CD4-positive, alpha-beta T cell treated with Interleukin-6 for 4 hours (primary cell): ENCODE data around the gene NDUFA8.

Experiments
- DNase-seq: peaks from one replicate; pipeline ENCODE4 v3.0.0-alpha.2; 2020; ENCODE audit warnings: mixed read lengths

NDUFA8 gene

DNA sequence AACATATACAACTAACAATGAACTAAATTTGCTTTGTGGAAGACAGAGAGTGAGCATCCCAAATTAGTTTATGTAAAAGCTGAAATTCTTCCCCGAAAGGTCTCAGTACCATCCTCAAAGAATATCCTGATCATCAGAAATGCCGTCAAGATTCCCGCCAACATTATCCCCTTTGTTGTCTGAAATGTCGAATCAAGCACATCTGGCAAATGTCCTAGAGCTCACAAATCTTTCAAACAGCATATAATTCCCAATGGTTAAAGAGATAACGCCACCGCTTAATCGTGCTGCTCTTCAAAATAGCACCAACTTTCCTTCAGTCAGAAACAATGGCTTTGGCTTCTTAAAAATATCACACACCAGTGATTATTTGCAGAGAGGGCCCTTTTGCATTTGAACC lies 23.9 kb upstream of the NDUFA8 start:
- no peak for DNase-seq

DNA sequence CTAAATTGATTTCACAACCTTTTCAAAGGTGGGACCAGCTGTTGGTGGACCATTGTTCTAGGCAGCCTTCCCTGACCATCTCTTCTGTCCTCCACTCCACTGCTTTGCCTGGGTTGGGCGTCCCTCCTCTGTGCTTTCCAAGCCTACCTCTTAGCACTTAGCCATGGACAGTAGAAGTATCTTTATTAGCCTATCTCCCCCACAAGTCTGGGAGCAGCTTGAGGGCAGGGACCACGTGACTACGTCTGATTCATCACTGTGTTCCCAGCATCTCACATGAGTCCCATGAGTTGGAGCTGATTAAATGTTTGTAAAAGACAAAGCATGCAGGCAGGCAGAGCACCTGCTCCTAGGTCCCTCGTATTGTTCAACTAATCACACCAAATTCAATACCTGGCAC lies 21.1 kb upstream of the NDUFA8 start:
- DNase-seq, result no peak

DNA sequence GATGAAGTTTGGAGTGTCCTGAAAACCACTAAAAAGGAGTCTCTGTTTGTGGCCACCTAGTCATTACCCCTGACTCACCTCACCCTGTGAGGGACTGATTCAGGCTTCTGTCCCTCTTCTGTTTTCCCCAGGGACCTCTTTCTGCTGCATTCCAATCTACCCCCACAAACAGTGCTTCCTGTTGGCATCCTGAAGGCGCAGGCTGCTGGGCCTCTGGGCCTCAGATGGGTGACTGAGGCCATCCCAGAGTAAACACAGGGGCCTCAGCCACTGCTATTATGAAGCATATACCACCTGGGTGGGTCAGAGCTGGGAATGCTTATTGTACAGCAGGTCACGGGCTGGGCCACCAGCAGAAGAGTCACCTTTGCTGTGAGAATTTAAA lies 20.1 kb upstream of the NDUFA8 start:
- no peak for DNase-seq

DNA sequence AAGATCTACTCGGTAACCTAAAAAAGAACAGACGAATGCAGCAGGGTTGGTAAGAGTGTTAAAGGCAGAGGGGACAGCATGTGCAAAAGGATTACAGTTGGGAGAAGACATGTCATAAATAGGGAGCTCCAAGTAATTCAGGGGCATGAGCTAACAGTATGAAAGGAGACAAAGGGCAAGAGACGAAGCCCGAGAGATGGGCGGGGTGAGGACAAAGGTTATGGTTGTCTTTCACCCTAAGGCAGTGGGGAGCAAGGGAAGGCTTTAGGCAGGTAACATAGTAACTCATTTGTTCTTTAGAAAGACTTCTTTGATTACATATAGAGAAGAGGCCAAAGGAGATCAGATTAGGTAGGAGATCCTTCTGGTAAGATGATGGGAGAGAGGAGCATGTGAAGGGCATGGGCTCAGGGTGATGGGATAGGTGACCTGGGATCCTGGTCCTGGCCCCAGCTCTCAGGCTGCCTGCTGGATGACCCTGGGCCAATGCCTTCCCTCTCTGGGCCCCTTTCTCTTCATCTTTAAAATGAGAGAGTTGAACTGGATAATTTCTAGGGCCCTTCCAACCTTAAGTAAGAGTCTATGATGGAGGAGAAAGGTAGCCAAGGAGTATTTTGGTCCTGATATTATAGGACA lies 19.6 kb upstream of the NDUFA8 start:
- DNase-seq, result no peak

DNA sequence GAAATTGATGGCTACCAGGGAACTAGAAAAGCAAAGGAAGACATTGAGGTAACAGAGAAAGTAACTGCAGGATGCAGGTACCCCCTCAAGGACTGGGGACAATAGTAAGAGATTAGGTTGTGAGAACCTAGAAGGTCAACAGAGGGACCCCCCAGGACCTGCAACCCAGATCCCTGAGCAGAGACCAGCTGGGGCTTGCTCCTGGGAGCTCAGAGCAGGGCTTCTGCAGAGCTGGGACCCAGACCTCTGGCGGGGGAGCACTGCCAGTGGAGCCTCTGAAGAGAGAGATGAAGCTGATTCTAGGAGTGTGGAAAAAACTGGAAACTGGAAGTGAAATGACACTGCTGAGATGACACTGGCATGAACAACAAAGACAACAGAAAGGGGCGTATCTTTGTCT lies 17.3 kb upstream of the NDUFA8 start:
- DNase-seq, result no peak

DNA sequence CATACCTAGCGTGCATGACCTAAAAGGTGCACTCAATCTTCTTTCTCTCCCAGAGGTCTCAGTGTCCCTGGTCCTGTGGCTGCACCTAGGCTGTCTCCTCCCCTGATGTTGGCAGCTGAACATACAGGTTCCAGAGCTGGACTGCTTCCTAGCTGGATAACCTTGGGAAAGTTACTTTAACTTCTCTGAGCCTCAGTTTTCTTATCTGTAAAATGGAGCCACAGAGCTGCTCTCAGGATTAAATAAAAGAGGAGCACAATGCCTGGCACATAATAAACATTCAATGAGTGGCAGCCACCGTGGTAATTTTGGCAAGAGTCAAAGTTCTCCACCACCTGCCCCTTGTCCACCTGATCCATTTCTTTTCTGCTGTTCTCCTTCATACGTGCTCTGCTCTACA lies 14.1 kb upstream of the NDUFA8 start:
- no peak for DNase-seq

DNA sequence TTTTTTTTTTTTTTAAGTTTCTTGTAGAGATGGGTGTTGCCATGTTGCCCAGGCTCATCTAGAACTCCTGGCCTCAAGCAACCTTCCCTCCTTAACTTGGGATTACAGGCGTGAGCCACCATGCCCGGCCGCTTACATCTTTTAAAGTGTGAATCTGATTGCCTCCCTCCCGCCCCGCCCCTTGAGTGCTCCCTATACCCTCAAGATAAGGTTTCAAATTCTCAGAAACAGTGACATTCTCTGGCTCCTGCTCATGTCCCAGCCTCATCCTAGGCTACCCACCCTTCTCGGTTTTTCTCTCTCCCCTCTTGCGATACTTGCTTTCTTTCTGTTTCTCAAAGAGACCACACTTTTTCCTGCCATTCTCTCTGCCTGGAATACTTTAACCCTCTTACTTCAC lies 12.6 kb upstream of the NDUFA8 start:
- DNase-seq, result no peak

DNA sequence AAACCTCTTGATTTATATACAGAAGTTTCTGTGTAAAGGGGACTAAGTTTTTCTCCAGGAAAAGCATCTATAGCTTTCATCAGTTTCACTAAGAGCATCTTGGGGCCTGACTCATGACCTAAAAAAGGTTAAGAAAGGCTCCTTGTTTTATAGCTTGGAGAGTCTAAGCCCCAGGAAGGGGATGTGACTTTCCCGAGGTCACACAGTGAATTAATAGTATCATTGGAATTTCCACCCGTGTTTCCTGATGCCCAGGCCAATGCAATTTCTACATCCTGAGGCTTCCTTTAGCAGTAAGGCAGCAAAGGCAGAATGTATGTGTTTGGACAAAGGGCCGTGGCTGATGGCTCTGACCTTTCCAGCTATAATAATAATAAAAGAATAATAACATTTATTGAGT lies 8.8 kb upstream of the NDUFA8 start:
- no peak for DNase-seq

DNA sequence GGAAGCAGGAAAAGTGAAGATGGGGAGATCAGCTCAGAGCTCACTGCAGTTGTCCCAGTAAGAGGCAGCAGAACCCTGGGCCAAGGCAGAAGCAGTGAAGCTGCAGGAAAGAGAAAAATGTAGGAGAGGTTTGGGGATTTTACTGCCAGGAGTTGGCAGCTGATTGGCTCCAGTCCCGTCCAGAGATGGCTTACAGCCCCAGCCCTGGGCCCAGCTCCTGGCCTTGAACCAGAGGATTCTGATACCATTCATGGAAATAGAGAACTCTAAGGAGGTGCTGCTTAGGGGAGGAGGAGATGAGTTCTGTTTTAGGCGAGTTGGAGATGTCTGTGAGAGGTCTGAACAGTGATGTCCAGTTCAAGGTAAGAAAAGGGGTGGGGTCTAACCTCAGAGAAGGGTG lies 4.7 kb upstream of the NDUFA8 start:
- DNase-seq, result no peak

DNA sequence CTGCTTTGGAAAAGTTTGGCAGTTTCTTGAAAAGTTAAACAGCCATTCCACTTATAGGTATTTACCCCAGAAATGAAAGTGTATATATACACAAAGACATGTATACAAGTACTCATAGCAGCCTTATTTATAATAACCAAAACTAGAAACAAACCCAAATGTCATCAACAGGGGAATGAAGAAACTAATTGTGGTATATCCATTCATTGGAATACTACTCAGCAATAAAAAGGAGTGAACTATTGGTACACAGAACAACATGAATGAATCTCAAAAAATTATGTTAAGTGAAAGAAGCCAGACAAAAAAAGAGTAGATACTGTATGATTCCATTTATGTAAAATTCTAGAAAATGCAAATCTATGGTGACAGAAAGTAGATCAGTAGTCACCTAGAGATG lies 2.8 kb upstream of the NDUFA8 start:
- no peak for DNase-seq

DNA sequence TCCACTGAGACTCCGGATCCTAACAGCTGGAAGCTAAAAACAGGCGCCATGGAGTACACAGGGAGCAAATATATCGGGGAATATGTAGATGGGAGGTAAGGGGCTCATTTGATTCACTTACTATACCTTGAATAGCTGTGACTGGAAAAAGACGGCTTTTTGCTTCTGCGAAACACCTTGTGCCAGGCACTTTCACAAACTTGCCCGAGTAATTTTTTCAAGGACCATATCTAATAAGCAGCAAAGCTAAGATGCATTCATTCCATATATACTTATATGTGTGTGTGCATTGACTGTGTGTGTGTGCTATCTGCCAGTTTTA lies 307 bp upstream of the NDUFA8 start:
- DNase-seq, result no peak

DNA sequence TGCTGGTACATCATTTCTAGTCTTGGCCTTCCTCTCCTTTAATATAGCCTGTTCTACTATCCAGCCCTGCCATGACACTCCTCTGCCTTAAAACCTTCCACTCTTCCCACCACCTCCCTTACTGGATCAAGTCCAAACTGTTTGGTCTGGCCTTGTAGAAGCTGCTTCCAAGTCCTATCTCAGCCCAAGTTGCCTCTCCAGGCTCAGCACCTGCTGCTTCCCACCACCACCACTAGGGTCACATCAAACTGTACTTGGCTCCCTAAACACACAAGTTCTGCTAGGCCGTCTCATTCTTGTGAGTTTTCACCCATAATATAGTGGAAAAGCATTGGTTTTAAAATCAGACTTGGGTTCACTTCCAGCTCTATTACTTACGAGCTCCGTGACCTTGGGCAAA lies 1.4 kb downstream of the NDUFA8 start:
- peak; percentile 21 for DNase-seq

DNA sequence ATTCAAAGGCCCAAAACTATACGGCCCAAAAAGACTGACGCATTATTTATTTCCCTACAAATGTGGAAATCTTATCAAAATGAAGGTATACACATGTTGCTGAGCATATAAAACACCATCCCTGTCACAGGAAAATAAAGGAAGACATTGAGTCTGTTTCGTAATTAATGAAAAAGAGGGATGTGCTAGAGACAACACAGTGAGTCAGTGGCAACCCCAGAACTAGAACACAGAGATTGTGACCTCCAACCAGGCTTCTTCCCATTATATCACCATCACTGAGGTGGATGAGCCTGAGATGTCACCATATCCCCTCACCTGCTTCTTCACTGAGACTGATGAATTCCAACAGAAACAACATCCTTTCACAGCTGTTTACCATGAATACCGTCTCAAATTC lies 3.8 kb downstream of the NDUFA8 start:
- DNase-seq, result no peak

DNA sequence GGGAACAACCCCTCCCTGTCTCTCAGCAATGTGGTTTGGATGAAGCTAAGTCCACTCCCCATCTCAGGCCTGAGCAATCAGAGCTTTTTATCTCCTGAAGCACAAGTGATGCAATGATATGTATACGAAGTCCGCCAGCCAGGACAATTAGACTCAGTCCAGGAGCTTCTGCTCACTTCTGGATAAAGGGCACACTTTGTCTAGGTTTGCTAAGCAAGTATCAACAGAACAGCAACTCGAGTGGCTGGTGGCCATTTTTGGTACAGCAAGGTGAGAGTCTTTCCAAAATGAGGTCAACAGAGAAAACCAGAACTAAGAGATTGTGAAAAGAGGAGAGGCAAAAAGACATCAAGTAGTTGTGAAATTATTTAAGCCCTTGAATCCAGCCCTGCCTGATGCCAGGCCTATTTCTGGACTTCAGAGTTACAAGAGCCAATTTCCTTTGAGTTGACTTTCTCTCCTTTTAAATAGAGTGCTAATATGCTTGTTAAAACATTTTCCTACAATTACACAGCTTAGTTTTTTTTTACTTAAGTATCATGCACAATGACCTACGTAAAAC lies 8.2 kb downstream of the NDUFA8 start:
- no peak for DNase-seq

DNA sequence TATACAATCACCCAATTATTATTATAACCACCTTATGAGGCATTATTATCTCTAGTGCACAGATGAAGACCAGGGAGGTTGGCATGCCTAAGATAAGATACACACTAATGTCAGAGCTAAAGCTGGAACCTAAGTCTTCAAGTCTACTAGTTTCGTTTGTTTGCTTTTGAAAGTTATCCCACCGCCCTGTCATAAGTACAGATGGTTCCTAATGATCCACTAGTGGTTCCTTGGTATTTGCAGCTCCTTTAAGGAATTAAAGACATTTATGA lies 14.1 kb downstream of the NDUFA8 start:
- no peak for DNase-seq

DNA sequence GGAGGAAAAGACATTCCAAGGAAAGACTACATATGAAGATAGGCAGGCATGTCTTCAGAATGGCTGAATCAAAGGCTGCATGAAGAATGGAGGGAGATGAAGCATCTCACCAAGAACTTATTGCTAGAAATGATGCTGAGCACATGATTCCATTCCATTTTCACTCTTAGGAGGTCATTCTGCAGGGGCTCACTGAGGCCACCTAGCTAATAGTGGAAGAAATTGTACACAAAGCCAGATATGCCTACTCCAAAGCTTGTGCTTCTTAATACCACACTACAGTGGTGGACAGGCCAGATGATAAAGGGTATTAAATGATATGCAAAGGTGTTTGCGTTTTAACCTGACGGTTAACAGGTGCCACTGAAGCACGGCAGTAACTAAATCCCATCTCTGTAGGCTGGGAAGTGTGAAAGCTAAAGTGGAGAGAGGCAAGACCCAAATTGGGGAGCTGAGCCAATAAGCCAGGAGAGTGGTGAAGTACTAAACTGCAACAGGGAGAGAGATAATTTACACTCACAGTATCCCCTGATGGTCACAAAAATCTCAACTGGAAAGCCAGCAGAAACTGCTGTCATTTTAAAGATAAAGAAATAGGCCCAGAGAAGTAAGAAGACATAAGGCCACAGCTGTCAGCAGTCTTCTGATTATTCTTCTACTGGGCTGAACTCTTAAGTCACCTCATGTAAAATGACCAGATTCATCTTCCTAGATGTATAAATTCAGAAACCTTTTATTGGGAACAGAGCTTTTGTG lies 14.6 kb downstream of the NDUFA8 start:
- no peak for DNase-seq

DNA sequence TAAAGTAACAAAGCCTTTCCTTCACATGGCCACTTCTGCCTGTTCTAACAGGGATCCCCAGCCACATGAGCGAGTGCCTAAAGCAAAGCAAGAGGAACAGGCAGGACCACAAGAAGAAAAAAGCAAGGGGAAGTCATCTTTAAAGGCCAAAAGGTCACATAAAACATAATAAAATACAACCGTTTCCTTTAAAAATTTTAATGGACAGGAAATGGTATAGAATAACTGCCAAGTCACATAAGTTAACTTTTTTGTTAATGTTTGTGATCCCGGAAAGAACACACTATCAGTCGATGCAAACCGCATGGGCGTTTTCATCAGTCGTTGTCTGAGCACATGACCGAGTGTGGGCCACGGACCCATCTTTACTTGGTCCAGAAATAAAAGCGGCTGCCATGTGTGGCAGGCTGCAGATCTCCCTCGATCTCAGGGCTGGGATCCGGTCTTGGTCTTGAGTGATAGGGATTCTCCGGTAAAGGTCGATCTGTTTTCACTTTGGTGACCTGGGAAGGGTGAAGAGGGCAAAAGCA lies 15.6 kb downstream of the NDUFA8 start:
- DNase-seq, result no peak

DNA sequence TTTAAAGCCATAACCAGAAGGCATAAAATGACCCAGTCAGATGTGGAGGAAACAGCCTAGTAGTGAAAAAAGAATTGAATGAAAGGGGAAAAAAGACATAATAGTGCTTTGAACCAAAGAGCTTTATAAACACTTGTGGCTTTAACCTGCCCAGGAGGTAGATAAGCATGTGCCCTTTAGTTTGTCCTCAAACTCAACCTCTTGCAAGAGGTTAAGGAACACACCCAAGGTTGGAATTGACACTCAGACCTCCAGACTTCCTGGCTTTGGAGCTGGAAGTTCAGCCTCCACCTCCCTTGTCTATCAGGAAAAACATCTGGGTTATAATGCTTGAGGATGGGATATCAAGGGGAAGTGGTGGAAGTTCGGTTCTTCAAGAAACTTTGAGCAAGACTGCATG lies 16.3 kb downstream of the NDUFA8 start:
- DNase-seq, result no peak

DNA sequence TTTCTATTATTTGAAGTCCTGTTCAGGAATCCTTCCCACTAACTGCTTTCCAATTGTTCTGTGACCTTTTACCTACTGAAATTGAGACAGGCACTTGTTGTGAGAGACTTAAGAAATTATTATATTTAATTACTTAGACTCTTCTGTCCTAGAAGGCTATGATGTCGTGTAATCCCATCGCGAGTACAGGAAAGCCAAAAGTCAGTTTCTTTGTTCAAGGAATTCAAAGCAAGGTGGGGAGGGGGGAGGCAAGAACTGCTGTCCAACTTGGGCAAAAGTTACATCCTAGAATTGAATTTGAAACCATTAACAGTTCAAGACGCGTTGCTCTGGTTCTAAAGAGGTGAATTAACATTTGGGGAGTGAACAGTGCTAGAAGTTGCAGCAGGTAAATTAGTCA lies 17.9 kb downstream of the NDUFA8 start:
- no peak for DNase-seq

DNA sequence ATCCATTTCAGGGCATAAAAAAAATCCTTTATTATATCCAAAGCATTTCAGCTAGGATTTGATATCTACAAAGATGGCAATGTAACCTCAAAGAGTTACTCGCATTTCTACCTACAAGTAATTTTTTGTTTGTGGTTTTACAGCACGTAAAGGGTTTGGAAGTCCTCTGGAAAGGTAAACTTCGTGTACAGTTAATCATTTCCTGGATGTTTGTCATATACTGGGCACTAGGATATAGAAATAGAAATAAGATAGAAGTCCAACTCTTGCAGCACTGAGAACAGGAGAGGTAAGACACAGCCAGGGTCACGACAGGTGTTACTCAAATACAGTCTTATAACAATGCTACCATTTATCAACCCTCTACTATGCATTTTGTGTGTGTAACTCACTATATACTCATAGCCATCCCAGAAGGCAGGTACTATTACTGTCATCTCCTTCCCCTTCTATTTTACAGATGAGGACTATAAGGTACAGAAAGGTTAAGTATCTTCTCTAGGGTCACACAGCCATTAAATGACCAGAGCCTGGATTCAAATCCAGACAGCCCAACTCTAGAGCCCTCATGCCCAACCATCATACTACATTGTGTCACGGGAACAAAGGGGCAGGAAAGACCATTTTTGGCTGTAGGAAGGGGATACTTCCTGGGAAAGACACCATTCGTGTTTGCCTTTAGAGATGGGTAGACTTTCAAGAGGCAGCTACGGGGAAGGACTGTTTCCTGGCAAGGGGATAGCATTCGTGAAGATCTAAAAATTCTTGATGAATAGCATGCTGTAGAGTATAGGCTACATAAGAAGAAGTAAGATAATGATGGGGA lies 19.0 kb downstream of the NDUFA8 start:
- no peak for DNase-seq

DNA sequence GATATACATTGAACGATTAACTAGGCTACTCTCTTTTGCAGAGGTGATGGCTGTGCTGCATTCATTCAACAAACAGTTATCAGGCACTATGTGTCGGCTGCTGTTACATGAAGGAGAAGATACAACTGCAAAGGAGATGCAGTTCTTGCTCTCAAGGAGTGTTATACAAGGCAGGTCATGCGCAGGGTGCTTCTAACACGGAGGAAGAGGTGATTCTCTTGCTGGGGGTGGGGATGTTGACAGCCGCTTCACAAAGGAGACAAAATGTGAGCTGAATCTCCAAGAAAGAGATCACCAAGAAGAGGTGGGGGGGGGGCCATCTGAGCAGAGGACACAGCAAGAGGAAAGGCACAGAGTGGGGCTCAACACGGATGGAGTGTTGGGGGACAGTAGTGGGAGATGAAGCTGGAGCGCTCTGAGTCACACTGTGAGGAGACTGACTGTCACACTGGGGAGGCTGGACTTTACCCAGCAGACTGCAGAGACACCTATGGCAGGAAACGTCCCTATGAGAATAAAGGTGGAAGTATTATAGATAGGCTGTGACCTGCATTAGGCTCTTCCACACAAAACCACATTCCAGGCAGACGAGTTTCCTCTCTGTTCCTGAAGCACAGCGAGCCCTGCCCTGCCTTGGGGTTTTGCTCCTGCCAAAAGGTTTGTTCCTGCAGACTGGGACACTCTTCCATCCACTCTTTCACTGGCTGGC lies 20.9 kb downstream of the NDUFA8 start:
- no peak for DNase-seq

DNA sequence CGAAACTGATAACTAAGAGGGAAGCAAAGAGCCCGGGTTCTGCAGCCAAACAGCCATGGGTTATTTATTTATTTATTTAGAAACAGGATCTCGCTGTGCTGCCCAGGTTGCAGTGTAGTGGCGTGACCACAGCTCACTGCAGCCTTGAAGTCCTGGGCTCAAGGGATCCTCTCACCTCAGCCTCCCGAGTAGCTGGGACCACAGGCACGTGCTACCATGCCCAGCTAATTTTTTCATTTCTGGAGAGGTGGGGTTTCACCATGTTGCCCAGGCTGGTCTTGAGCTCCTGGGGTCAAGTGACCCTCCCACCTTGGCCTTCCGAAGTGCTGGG lies 24.1 kb downstream of the NDUFA8 start:
- DNase-seq, result no peak

DNA sequence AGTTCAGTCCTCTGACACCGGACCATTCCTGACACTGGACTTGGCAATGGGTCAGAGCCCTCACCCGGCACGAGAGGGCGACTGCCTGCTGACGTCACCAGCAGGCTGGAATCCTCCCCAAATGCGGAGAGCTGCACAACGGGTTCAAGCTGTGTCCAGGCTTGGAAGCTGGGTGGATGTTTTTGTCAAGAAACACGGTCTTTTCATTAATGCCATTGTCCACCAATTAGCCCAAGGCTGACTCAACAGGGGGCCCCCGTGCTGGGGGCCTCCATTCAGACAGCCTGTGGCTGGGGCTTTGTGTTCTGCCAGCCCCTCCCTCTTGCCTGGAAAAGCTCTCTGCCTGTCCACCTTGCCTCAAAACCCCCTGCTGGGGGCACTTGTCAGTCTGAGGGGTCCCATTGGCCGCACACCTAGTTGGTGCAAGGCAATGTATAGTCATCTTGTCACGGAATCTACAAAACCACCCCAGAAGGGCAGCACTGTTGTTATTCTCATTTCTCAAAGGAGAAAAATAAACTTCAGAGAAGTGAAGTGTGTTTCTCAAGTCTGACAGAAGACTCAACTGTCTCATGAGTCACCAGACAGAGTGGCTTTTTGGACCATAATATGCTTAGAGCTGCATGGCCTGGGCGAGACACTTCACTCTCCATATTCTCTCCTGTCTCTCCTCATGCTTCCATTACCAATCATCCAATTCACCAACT lies 24.6 kb downstream of the NDUFA8 start:
- no peak for DNase-seq
